HG02623 (cell line): ENCODE results near the gene URB1.
"Not testable (repeated sequence)": the region's sequence is repeated elsewhere in the genome, so short reads cannot be mapped to it uniquely, and the experiment has no call there.

Experiments used
- ATAC-seq: cut with Tn5 transposase; IDR thresholded peaks from one replicate; pipeline ENCODE4 v1.9.1; 2021; ENCODE audit warnings: moderate library complexity; ENCODE audit not compliant: unreplicated experiment

Gene URB1

GRCh38 chr21:32320726-32321125 is 72.1 kb downstream of the URB1 start:
- no peak for ATAC-seq

- ATAC-seq = no peak
These were observed 72.8 kb downstream of the URB1 start for GRCh38 chr21:32320059-32320458.

GRCh38 chr21:32319012-32319411 is 73.8 kb downstream of the URB1 start:
- no peak for ATAC-seq

- no peak for ATAC-seq
These were observed 75.1 kb downstream of the URB1 start for GRCh38 chr21:32317726-32318125.

GRCh38 chr21:32316361-32317215 is 76.2 kb downstream of the URB1 start:
- no peak for ATAC-seq

- ATAC-seq = no peak
These were observed 77.1 kb downstream of the URB1 start for GRCh38 chr21:32315511-32316281.

GRCh38 chr21:32314806-32315205 is 78.0 kb downstream of the URB1 start:
- ATAC-seq = no peak

GRCh38 chr21:32312976-32313375 is 79.8 kb downstream of the URB1 start:
- ATAC-seq = no peak

GRCh38 chr21:32312326-32312725 is 80.5 kb downstream of the URB1 start:
- no peak for ATAC-seq

GRCh38 chr21:32311621-32312020 is 81.2 kb downstream of the URB1 start:
- no peak for ATAC-seq

- ATAC-seq = not testable (repeated sequence)
These were observed 81.8 kb downstream of the URB1 start for GRCh38 chr21:32310976-32311375.

GRCh38 chr21:32309906-32310460 is 82.8 kb downstream of the URB1 start:
- ATAC-seq = no peak

GRCh38 chr21:32308696-32309095 is 84.1 kb downstream of the URB1 start:
- ATAC-seq = no peak

- ATAC-seq = no peak
These were observed 85.1 kb downstream of the URB1 start for GRCh38 chr21:32307706-32308105.

- ATAC-seq = no peak
These were observed 86.6 kb downstream of the URB1 start for GRCh38 chr21:32306021-32306780.

GRCh38 chr21:32304998-32305397 is 87.8 kb downstream of the URB1 start:
- ATAC-seq = no peak

GRCh38 chr21:32303385-32303784 is 89.4 kb downstream of the URB1 start:
- ATAC-seq = no peak

- ATAC-seq = no peak
These were observed 90.3 kb downstream of the URB1 start for GRCh38 chr21:32302560-32302959.

GRCh38 chr21:32301596-32301995 is 91.2 kb downstream of the URB1 start:
- no peak for ATAC-seq

GRCh38 chr21:32300117-32300681 is 92.6 kb downstream of the URB1 start:
- no peak for ATAC-seq

GRCh38 chr21:32299695-32300094 is 93.1 kb downstream of the URB1 start:
- no peak for ATAC-seq
